Measurements from ENCODE around the gene PIANP.

DNA sequence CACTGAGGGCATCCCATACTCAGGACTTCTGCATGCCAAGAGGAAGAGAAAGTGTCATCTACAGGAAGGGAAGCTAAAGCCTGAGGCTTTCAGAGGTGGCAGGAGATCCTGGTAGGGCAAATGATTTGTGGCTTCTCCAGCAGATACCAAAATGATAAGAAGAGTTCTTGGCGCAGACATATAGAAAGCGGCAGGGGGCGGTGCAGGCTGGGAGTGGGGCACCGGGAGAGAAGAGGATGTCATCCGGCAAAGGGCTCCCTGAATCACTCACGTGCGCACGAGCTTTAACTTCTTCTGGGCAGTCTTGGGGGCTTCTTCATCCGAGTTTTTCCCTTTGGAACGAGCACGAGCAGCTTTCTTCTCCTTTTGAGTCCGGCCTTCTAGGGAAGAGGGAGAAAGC lies 48.2 kb downstream of the PIANP start:
- no peak for TF ChIP-seq POLR2A (IDR thresholded peaks at IDR 0.05)
- TF ChIP-seq, protein P1, sequence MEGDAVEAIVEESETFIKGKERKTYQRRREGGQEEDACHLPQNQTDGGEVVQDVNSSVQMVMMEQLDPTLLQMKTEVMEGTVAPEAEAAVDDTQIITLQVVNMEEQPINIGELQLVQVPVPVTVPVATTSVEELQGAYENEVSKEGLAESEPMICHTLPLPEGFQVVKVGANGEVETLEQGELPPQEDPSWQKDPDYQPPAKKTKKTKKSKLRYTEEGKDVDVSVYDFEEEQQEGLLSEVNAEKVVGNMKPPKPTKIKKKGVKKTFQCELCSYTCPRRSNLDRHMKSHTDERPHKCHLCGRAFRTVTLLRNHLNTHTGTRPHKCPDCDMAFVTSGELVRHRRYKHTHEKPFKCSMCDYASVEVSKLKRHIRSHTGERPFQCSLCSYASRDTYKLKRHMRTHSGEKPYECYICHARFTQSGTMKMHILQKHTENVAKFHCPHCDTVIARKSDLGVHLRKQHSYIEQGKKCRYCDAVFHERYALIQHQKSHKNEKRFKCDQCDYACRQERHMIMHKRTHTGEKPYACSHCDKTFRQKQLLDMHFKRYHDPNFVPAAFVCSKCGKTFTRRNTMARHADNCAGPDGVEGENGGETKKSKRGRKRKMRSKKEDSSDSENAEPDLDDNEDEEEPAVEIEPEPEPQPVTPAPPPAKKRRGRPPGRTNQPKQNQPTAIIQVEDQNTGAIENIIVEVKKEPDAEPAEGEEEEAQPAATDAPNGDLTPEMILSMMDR (IDR thresholded peaks at IDR 0.05 in 4 of 5, conservative IDR thresholded peaks at IDR 0.05 in 1 of 5) = no peak
